HG02588 (cell line): Measurements from ENCODE around the gene NPNT.

Experiments used
- ATAC-seq: cut with Tn5 transposase; IDR thresholded peaks from one replicate; pipeline ENCODE4 v1.9.1; 2021; ENCODE audit warnings: mild to moderate bottlenecking, moderate library complexity; ENCODE audit not compliant: unreplicated experiment

NPNT gene

DNA sequence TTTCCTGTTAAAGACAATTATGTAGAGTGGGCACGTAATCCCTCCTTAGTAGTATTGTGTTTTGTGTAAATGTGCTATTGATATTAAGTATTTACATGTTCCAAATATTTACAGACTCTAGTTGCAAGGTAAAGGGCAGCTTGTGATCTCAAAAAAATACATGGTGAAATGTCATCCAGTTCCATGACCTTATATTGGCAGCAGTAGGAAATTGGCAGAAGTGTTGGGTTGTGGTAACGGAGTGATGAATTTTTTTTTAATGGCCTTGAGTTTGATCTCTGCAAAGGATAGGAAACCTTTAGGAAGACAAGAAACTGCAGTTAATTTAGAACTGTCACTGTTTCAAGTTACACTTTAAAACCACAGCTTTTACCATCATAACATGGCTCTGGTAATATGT, 74.3 kb downstream of the NPNT start:
- ATAC-seq, result no peak

DNA sequence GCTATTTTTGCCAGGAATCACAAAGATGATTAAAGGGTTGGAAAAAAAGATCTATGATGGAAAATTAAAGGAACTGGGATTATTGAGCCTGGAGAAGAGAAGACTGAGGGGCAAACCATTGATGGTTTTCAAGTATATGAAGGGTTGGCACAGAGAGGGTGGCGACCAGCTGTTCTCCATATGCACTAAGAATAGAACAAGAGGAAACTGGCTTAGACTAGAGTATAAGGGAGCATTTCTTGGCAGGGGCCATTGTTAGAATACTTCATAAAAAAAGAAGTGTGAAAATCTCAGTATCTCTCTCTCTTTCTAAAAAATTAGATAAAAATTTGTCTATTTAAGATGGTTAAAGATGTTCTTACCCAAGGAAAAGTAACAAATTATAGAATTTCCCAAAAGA, 75.1 kb downstream of the NPNT start:
- ATAC-seq, result no peak

DNA sequence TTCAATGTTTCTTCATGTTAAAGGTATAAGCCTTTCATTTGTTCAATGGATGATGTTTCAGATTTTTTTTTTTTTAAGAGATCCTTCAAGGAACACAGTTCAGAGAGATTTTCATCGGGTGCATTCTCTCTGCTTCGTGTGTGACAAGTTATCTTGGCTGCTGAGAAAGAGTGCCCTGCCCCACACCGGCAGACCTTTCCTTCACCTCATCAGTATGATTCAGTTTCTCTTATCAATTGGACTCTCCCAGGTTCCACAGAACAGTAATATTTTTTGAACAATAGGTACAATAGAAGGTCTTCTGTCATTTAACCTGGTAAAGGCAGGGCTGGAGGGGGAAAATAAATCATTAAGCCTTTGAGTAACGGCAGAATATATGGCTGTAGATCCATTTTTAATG, 75.8 kb downstream of the NPNT start:
- ATAC-seq, result no peak

DNA sequence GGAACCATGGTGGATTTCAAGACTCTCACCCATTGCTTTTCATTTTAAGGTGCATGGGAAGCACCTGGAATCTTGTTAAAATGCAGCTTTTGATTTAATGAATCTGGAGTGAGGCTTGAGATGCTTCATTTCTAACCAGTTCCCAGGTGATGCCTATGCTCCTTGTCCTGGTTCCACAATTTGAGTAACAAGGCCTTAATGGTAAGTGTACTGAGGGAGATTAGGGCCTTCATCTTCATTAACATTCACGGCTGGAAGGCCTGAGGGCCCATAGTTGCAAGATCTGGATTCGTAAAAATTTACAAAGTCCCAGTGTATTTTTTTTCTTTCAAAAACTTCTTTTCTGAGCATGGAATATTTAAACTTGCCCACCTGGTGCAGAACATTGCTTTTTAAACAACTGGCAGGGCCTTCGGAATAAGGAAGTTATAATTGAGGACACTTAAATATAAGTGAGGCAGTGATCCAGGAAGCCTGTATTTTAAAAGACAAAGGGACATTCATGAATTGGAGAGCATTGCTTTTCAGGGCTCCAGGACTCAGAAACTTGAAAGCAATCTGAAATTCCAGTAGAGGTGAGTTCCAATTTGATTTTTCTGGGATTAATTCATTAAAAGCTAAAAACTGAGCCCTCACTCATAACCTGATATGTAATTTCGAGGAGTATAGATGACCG, 77.8 kb downstream of the NPNT start:
- no peak for ATAC-seq

DNA sequence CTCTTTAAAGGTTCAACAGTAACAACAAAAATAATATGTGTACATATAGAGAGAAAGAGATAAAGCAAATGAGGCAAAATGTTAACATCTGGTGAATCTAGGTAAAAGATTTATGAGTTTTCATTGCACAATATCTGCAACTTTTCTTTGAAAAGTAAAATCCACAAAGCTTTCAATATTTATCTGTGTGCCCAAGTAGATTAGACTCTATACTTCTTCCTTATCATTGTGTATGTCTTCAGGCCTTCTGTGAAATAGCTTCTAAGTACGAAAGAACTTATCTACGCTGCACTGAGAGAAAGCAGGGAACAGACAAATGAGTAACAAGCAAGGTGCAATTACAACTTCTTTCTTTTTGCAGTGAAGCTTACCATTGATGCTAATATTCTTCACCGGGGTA, 81.6 kb downstream of the NPNT start:
- no peak for ATAC-seq

DNA sequence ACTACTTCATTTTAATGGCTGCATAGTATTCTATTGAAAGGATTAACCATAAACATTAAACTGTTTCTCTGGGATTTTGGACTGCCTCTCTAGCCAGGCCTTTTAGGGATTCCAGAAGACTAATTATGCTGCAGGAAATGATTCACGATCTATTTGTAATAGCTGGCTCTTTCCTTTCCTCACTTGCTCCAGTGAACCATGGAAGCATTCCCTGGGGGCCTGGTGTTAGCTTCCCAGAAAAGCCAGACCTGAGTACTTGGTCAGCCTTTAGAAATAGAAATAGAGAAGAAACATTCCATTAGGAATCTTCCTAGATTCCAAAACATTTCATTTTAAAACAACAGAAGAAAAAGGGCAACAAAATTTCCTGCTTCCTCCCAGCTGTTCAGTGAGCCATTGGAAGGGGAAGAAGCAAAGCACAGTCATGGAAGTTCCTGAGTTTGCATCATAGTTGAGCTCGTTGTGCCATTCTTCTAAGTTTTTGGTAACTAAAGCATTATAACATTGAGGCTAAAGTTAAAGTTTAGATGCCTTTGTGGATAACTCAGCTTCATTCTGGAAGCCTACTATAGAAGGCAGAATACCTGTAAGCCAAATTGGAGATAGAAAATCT, 83.5 kb downstream of the NPNT start:
- no peak for ATAC-seq

DNA sequence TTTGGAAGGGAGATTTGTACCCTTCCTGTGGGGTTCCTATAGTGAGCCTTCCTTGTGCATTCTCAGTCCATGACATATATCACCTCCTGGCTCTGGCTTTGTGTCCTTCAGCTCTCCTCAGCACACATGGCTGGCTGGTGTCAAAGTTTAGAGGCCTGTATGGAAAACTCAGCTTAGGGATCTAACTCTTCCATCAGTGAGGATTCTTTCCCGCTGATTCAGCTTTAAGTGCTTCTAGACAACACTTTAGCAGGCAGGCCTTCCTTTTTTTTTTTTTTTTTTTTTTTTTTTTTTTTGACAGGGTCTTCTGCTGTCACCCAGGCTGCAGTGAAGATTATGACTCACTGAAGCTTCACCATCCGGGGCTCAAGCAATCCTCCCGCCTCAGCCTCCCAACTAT, 84.2 kb downstream of the NPNT start:
- no peak for ATAC-seq

DNA sequence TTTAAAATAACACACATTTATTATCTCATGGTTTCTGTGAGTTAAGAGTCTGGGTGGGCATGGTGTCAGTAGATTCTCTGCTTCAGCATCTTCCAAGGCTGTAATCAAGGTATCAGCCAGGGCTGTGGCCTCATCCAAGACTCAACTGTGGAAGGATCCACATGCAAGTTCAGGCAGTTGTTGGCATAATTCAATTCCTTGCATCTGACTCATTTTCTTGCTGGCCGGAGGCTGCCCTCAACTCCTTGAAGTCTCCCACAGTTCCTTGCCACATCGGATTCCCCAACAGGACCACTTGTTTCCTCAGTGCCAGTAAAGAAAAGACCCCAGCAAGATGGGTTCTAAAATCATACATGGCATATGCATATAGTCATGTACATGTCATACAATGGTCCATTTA, 93.4 kb downstream of the NPNT start:
- no peak for ATAC-seq

DNA sequence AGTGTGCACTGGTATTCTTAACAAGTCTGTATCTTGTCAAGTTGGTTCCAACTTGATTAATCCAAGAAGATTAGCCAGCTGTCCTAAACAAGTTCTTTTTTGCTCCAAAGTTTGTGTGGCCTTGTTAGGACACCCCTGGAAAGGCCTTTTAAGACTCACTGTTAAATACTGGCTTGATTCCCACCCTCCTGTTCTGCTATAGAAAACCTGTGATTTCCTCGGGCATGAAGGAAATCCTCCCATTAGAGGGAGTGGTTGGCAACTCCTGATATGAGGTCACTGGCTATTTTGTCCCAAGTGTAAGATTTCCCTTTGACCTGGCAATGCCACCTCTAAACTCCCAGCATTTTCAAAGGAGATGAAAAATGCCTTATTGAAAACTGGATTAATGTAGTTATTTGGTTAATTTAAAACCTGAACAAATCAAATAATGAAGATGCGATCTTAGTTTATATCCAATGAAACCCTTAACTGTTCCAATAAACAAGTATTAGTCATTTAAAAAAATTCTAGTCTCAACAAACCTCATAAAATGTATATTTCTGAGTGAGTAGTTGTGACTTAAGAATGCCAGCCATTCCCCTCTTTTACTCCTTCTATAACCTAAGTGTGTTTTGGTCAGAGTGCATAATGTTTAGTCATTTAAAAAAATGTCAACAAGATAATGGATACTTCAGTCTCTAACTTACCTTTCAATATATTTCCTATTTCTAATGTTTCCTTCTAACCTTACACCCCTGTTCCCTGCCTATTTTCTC, 94.4 kb downstream of the NPNT start:
- ATAC-seq, result no peak

DNA sequence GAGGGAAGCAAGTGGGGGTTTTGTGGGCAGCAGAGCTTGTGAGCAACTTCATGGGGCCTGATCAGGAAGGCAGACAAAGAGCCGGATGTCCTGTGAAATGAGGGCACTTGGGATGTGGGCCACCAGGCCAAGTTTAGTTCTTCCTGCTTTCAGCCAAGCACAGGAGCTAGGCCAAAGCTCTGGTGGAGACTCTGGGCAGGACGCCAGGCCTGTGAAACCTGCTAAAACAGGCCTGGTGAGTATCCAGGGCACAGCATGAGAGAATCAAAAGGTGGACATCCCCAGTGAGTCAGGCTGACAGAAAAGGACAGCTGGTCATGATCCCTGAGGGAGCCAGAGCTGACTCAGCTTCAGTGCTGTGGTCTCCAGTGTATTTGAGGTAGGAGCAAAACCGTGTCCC, 95.7 kb downstream of the NPNT start:
- ATAC-seq, result no peak

DNA sequence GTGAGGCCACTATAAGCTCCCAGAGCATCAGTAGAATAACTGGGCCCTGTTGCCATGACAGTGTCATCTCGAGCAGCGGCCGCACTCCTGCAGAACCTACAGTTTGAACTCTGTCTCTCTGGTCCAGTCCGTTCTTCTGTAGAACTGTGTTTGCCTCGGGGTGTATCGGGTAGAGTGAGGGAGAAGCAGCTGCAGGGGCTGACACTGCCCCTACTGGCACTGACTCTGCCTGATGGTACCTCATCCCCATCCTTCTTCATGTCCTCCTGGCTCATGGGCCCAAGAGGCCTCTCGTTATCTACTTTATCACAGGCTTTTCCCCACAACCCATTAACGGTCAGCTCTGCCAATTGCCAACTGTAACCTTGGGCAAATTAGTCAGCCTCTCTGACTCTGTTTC, 96.5 kb downstream of the NPNT start:
- no peak for ATAC-seq

DNA sequence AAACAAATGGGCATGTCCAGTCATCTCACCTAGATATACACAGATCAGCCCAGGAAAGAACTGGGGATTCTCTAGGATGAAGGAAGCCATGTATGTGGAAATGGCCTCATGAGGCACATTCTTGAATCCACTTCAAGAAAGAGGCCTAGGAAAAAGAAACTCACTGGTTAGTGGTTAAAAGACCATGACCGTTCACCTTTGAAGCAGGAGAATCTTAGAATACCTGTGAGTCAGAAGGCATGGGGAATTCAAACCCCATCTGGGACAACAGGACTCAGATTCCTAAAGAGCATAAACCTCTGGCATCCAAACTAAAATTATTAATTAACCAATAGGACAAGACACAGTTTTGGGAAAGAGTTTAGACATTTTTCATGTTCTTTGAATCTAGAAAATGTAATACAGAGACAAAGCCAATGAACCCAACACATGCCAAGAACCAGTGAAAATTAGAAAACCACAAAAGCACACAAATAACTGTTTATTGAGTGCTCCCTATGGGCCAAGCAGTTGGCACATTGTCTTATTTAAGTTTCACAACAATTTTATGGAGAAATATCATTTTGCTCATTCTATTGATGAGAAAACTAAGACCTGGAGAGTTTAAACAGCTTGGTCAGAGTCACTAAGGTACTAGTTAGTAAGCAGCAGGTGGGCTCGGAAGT, 97.5 kb downstream of the NPNT start:
- ATAC-seq, result no peak

DNA sequence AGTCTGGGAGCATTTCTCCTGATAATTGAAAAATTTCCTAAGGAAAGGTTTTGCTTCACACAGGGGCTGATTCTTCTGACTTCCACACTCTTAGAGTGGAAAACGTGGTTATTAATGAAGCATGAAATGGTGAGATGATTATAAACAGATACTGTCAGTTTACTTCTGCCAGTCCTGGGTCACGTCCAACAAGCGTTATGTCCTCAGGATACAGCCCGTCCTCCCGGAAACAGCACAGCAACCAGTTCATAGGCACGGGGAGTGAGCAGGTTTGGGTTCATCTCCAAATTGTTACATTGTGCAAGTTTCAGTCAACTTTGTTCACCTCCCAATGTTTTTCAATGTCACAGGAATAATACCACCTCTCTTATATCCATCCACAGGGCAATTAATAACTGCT, 98.8 kb downstream of the NPNT start:
- no peak for ATAC-seq

DNA sequence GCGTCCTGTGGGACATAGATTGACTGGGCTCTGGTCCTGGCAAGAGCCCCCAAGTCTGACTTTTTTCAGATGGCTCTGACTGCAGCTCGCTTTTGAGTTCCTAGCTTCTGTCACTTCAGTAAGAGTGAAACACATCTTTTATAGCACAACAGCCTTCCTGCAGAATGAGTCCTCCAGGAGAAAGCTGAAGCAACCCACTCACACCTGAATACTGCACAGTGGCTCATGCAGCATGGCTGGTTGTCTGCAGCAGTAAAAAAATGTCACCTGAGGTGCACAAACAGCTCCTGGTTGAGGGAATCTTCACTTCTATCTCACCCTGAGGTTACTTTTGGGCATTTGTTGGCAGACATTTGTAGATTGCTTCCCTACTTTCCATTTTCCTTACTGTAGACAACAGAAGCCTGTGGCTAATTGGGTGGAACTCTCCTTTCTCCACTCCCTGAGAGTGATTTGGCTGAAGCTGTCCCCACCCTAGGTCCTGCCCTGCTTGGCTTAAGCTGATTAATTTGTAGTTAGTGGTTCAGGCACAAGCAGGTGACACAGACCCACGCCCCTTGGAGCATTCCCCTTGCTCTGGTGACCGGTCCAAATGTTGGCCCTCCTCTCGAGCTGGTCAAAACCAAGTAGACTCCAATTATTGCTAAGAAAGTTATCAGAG, 99.7 kb downstream of the NPNT start:
- no peak for ATAC-seq

DNA sequence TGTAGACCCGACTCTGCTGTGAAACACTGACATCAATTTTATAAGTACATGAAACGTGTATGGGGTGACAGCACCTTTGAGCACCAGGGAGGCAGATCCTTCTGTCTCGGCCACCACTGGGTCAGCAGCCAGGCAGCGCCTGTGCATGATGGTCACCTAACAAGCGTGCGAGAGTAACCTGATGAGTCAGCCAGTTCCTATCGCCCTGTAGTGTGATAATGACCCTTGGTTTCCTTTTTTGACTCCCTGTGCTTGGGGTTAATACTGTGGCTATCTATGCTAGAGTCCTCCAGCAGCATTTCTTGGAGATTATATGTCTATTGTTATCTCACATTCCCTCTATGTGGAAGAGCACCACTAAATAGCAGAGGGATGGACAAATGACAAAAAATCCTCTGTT, 101.6 kb downstream of the NPNT start:
- ATAC-seq, result no peak

DNA sequence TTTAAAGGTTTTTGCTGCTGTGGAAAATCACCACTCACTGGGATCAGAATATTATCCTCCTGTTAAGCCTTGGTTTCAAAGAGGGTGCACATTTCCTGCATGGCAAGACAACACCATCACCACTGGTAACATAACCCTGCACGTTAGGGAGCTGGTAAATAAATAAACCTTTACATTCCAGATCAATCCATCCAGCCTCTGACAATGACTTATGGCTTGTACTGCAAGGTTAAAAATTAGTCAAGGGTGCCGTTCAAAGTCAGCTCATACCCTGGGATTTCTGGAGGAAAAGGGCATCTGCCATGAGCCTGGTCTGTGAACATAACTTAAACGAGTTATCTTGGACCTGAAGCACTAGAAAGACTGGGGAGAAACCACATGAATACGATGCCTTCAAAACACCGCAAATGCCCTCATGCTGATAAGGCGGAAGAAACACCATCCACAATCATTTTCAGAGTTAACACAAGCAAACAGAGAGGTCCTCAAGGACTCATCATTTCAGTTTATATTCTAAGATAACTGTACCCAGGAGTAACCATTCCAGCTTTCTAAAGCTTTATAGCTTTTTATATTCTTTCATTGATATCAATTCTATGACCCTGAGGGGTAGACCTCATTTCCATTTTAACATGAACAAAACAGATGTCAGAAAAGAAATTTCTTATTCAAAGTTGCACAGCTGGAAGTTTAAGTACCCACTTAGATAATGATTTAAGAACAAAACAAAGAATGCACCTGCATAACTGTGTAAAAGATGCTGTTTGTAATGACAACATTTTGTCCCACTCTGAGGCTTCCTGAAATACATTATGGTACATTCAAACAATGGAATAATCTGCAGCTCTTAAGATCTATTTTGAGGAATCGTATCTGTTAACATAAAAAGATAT, 103.1 kb downstream of the NPNT start:
- ATAC-seq, result no peak

DNA sequence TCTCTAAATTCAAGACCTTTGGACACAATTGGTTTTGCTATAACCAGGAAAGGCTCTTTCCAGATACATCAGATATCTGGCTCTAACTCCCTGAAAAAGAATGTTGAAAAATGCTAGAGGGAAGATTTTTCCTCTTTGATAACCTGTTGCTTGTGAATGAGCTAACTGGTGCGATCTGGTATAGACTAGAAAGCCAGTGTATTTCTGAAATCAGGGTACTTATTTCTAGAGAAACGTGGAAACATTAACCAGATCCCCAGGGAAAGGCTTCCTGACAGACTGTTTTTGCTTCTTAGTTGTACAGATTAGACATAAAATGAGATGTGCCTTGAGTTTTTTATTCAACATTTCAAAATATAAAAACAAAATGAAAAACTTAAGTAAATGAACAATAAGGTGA, 107.7 kb downstream of the NPNT start:
- no peak for ATAC-seq

DNA sequence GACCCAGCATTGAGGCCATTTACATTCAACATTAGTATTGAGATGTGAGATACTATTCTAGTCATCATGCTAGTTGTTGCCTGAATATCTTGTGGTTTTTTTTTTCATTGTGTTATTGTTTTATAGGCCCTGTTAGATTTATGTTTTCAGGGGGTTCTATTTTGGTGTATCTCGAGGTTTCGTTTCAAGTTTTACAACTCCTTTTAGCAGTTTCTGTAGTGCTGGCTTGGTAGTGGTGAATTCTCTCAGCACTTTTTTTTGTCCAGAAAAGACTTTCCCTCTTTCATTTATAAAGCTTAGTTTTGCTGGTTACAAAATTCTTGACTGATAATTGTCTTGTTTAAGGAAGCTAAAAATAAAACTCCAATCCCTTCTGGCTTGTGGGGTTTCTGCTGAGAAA, 115.5 kb downstream of the NPNT start:
- no peak for ATAC-seq

DNA sequence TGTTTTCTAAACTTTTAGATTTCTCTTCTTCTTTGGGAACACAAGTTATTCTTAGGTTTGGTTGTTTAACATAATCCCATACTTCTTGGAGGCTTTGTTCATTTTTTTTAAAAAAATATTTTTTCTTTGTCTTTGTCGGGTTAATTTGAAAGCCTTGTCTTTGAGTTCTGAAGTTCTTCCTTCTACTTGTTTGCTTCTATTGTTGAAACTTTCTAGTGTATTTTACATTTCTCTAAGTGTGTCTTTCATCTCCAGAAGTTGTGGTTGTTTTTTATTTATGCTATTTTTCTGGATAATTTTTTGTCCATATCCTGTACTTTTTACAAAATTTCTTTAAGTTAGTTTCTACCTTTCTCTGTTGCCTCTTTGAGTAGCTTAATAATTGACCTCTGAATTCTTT, 116.1 kb downstream of the NPNT start:
- ATAC-seq, result no peak

DNA sequence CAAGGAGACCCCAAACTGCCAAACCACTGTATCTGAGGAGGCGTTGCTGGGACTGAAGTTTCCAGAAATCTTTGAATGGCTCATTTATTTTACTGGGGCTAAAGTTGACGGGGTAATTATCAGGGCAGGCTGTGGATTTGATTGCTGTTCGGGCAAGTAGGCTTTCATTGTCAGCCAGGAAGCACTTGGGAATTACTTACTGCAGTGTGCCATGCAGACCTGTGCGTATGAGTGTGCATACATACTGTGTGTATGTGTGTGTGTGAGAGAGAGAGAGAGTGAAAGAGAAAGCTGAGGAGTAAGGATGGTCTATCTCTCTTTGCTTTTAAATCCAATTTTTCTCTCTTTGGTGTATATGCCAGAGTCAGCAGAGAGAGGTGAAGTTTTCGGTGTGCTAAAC, 122.7 kb downstream of the NPNT start:
- no peak for ATAC-seq
